Measurements from ENCODE around the gene TMEM272. TPM values are rescaled to one million over a fixed set of nuclear protein-coding genes. Genes with fewer than 3 reads are reported as not detected.

Gene TMEM272
- total RNA-seq, 4 donors from 2014 or later = not detected

DNA sequence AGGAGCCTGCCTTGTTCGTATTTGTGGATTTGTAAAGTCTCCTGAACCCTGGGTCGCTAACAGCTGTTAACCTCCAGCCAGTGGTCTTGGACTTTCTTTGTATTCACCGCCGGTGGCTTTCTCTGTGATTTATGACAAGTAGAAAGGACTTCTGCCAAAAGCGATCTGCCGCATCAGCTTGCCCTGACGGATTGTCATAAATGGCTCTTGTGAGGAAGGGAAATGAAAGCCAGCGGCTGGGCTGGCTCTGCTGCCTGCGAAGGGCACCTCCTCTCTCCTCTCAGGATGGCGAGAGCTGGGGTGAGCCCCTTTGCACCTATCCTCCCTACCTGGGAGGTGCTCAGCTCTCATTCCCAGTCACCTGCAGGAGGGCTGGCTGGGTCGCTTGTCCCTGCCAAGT lies 66.6 kb downstream of the TMEM272 start:
- TF ChIP-seq EP300 (IDR thresholded peaks at IDR 0.05) = no peak
- no peak for TF ChIP-seq POLR2A (IDR thresholded peaks at IDR 0.05; ENCODE audit: low read depth)
- TF ChIP-seq, protein P1, sequence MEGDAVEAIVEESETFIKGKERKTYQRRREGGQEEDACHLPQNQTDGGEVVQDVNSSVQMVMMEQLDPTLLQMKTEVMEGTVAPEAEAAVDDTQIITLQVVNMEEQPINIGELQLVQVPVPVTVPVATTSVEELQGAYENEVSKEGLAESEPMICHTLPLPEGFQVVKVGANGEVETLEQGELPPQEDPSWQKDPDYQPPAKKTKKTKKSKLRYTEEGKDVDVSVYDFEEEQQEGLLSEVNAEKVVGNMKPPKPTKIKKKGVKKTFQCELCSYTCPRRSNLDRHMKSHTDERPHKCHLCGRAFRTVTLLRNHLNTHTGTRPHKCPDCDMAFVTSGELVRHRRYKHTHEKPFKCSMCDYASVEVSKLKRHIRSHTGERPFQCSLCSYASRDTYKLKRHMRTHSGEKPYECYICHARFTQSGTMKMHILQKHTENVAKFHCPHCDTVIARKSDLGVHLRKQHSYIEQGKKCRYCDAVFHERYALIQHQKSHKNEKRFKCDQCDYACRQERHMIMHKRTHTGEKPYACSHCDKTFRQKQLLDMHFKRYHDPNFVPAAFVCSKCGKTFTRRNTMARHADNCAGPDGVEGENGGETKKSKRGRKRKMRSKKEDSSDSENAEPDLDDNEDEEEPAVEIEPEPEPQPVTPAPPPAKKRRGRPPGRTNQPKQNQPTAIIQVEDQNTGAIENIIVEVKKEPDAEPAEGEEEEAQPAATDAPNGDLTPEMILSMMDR (IDR thresholded peaks at IDR 0.05) = no peak
- TF ChIP-seq POLR2AphosphoS5 (IDR thresholded peaks at IDR 0.05) = no peak
- intact Hi-C loops (cut with DNase I) = no loop called here
- 76% methylated on average over 11 of the region's 11 CpGs for WGBS
- Histone ChIP-seq H3K9me3 (no peaks in the 10 kb centered on the region), H3K4me3 (no peak overlapping the region), H3K27me3 (no peaks in the 10 kb centered on the region), H3K4me1 (no peaks in the 10 kb centered on the region), H3K36me3 (peaks cover 0 to 13% (median 3%) of the 10 kb centered on the region in 4 donors), H3K27ac (replicated peaks in 1 of 4) (no peak overlapping the region)
- DNase-seq (ENCODE audit: extremely low spot score) = no peak

DNA sequence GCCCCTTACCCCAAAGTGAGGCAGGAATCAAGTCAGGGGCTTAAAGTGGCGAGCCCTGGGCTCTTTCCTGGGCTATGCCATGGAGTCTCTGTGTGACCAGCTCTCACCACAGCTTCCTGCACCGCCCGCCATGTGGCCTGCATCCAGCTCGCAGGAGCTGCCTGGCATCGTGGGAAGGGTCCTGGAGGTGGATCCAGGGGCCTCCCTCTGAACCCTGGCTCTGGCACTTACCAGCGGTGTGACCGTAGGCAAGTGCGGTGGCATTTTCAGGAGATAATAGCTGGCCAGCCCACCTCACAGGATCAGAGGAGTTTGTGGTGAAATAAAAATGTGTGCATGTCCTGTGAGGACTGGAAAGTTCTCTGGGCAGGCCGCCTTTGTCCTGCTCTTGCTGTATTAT lies 67.1 kb downstream of the TMEM272 start:
- Histone ChIP-seq H3K27me3 (no peaks in the 10 kb centered on the region), H3K9me3 (no peaks in the 10 kb centered on the region), H3K36me3 (peaks cover 0 to 17% (median 4%) of the 10 kb centered on the region in 4 donors), H3K4me1 (no peaks in the 10 kb centered on the region), H3K27ac (replicated peaks in 1 of 4) (no peak overlapping the region), H3K4me3 (no peak overlapping the region)
- intact Hi-C loops (cut with DNase I) = no loop called here
- 98% methylated on average over 9 of the region's 9 CpGs for WGBS
- TF ChIP-seq, protein P1 (IDR thresholded peaks at IDR 0.05) = no peak
- TF ChIP-seq POLR2A (IDR thresholded peaks at IDR 0.05; ENCODE audit: low read depth) (no peak), POLR2AphosphoS5 (IDR thresholded peaks at IDR 0.05) (no peak), EP300 (IDR thresholded peaks at IDR 0.05) (no peak)
- DNase-seq (ENCODE audit: extremely low spot score) = no peak

DNA sequence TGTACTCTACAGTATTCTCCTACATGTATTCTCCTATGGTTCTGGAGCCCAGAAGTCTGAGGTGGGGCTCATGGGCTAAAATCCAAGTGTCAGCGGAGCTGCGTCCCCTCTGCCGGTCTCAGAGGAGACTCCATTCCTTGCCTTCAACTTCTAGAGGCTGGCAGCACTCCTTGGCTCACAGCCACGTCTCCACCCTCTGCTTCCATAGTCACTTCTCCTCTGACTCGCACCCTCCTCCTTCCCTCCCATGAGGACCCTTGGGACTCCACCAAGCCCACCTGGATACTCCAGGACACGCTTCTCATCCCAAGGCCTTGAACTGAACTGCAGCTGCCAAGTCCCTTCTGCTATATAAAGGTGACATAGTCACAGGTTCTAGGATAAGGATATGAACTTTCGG lies 68.8 kb downstream of the TMEM272 start:
- intact Hi-C loops (cut with DNase I) = no loop called here
- H3K27ac ChIP-seq (replicated peaks in 1 of 4) = no peak overlapping the region
- H3K27me3 ChIP-seq = no peaks in the 10 kb centered on the region
- TF ChIP-seq, protein P1 (IDR thresholded peaks at IDR 0.05) = no peak
- TF ChIP-seq POLR2A (IDR thresholded peaks at IDR 0.05; ENCODE audit: low read depth) (no peak), POLR2AphosphoS5 (IDR thresholded peaks at IDR 0.05) (no peak), EP300 (IDR thresholded peaks at IDR 0.05) (no peak)
- no peaks in the 10 kb centered on the region for H3K9me3 ChIP-seq
- no peak overlapping the region for H3K4me3 ChIP-seq
- 87% methylated on average over 7 of the region's 7 CpGs for WGBS
- DNase-seq (ENCODE audit: extremely low spot score) = no peak
- H3K4me1 ChIP-seq = no peaks in the 10 kb centered on the region
- H3K36me3 ChIP-seq = peaks cover 0 to 28% (median 5%) of the 10 kb centered on the region in 4 donors

DNA sequence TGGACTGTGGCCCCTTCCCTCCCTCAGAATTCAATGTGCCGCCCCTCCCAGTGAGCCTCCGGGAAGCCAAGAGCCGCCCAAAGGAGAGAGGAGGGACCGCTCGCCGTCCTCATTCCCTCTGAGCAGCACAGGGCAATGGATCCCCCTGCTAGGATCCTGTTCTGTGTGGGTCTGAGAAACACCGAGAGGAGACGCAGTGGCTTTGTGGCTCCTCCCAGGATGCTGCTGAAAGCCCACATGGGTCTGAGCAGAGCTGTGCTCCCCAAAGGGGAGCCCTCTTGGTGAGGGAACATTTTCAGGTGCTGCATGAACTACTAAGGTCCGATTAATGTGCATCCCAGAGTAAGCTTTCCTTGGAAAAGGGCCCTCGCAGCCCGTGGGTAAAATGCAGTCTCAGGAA lies 71.5 kb downstream of the TMEM272 start:
- TF ChIP-seq, protein P1 (IDR thresholded peaks at IDR 0.05) = no peak
- no peak for TF ChIP-seq POLR2AphosphoS5 (IDR thresholded peaks at IDR 0.05)
- no peak for TF ChIP-seq POLR2A (IDR thresholded peaks at IDR 0.05; ENCODE audit: low read depth)
- TF ChIP-seq EP300 (IDR thresholded peaks at IDR 0.05) = no peak
- Histone ChIP-seq H3K36me3 (peaks cover 0 to 43% (median 7%) of the 10 kb centered on the region in 4 donors), H3K27ac (replicated peaks in 1 of 4) (no peak overlapping the region), H3K27me3 (no peaks in the 10 kb centered on the region), H3K4me1 (peaks cover 17 to 26% (median 20%) of the 10 kb centered on the region in 4 donors), H3K4me3 (no peak overlapping the region), H3K9me3 (no peaks in the 10 kb centered on the region)
- intact Hi-C loops (cut with DNase I) = no loop called here
- 85% methylated on average over 10 of the region's 11 CpGs for WGBS
- no peak for DNase-seq (ENCODE audit: extremely low spot score)

DNA sequence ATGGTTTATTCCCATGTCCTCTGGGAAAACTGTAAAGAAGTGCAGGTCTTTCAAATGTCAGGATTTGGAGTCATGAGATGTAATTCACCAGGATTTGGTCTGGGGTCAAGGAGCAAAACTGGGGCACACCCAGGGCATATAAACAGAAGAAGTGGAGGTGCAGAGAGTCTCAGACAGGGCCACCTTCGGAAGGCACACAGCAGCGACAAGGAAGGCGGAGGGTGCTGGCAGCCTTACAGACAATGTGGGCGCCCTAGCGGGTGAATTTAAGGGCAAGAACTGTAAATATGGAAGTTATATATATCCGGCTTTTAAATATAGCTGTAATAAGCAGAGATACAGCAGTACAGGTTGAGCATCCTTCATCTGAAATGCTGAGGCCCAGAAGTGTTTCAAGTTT lies 72.2 kb downstream of the TMEM272 start:
- no peak overlapping the region for H3K4me3 ChIP-seq
- peaks cover 17 to 30% (median 23%) of the 10 kb centered on the region in 4 donors for H3K4me1 ChIP-seq
- TF ChIP-seq, protein P1 (IDR thresholded peaks at IDR 0.05) = no peak
- TF ChIP-seq POLR2AphosphoS5 (IDR thresholded peaks at IDR 0.05) (no peak), POLR2A (IDR thresholded peaks at IDR 0.05; ENCODE audit: low read depth) (no peak), EP300 (IDR thresholded peaks at IDR 0.05) (no peak)
- intact Hi-C loops (cut with DNase I) = no loop called here
- WGBS = 91% methylated on average over 6 of the region's 6 CpGs
- H3K36me3 ChIP-seq = peaks cover 0 to 50% (median 10%) of the 10 kb centered on the region in 4 donors
- no peaks in the 10 kb centered on the region for H3K27me3 ChIP-seq
- DNase-seq (ENCODE audit: extremely low spot score) = no peak
- H3K9me3 ChIP-seq = no peaks in the 10 kb centered on the region
- H3K27ac ChIP-seq (replicated peaks in 1 of 4) = no peak overlapping the region

Data from esophagus muscularis mucosa (tissue), 4 donors.